GM19468 (cell line): ENCODE data around the gene OSGIN1.

Source experiments
- ATAC-seq: cut with Tn5 transposase; IDR thresholded peaks from one replicate; pipeline ENCODE4 v1.9.1; 2021; ENCODE audit warnings: mild to moderate bottlenecking, moderate library complexity, moderate number of reproducible peaks; ENCODE audit not compliant: unreplicated experiment; ENCODE audit errors: extremely low read depth

OSGIN1 gene

DNA sequence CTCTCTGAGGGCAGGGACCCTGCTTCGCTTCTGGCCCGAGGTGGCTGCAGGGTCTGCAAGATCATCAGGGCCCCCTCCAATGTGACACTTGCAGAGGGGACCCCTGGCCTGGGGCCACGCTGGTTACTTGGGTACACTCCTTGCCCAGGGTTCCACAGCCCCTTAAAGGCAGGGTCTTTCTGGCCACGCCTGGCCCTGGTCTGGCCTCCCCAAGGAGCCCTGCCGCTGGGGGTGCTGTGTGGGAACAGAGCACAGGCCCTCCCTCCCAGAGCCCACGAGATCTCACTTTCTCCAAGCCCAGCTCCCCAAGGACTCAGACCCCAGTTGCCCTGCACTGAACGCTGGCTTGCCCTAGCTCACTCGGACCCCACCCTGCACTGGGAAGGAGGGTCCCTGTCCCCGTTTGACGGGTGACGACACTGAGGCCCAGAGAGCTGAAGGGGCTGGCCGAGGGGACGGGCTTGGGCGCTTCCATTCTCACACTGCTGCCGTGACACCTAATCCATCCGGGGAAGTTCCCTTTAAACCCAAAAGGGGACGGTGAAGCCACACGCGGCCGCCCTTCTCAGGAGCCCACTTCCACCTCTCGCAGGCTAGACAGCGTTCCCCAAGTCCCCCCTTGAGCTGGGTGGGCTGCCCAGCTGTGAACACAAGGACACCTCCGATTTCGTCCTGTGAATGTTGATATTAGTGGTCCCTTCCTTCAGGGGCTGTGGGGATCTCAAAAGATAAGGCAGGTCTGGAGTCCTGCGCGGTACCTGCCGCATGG, 26.9 kb upstream of the OSGIN1 start:
- ATAC-seq = no peak

DNA sequence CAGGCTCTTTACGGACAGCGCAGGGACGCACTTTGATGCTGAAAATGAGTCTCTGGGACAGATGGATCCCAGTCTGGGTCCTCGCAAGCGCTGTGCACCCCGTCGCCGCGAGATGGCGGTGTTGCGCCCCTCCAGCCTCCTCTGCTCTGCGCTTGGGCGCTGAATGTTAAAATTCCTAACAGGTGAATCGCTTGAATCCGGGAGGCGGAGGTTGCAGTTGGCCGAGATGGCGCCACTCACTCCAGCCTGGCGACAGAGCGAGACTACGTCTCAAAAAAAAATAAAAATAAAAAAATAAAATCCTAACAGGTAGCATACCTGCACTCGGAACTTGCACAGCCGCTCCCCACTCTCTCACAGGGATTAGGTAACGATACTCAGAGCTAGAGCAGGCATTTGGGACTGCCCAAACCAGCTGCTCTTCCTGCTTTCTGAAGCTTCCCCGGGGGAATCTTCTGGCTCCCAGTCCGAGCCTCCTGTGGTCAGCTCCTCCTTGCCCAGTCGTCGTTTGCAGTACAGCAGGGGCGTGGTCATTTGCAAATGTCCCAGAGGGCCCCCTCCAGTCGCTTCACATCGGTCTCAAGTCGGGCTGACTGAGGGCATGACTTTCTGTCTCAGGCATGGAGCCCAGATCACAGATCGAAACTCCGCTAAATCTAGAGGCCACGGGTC, 26.2 kb upstream of the OSGIN1 start:
- no peak for ATAC-seq

DNA sequence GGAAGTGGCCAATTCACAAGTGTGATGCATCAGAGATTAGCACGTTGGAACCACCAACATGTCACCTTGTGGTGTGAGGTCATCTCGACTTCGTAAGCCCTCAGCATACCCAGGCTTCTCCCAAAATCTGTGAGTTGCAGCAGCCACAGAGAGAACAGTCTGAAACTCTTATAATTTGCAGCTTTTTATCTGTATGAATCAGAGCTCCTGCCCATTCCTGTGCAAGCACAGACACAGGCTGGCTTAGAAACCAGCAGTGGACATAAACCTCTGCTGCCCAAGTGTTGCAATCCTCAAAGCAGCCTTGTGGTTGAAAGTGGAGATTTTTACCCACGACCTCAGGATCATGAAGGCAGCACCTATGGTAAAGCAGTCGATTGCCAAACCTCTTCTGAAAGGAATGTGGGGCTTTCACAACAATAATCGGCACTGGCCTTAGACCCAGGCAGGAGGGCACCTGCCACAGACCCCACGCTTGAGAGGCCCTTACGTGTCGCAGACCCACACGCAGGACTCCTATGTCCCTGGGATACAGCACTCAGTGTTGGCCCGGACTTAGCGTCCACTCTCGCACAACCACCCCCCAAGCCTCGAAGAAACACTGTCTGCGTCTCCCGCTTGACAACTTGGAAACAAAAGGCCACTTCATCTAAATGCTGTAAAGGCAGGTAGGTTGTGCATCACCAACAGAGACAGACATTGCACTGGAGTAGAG, 24.5 kb upstream of the OSGIN1 start:
- ATAC-seq = no peak

DNA sequence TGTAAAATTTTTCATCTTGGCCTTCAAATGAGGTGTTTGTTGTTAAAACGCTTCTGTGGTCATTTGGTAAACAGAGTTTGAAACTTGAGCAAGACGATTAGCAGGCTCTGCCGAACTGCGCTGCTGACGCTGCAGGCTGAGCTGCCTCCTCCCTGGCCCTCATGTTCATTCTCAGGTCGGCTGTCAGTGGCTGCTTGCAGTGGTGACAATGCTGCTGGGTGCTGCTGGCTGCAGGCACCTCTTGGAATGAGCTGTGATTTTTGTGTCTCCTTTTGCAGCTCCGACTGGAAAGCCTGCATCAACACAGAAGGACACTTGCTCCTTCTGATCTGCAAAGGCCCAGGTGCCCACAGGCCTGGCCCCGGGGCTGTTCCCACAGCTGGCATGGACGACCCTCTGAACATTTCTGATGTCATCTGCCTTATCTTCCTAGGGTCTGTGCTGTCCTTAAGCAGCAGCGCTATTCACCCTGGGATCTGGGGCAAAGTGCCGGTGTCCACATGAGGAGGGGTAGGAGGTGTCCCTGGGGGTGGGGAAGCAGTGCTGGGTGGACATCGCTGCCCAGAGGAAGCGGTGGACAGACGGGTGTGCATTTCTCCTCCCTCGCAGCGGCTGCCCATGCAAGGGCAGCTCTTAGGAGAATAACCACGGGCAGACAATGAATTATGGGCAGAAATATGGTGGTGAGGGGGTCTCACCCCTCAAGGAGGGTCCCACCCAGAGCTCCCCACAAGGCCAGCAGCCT, 23.1 kb upstream of the OSGIN1 start:
- no peak for ATAC-seq

DNA sequence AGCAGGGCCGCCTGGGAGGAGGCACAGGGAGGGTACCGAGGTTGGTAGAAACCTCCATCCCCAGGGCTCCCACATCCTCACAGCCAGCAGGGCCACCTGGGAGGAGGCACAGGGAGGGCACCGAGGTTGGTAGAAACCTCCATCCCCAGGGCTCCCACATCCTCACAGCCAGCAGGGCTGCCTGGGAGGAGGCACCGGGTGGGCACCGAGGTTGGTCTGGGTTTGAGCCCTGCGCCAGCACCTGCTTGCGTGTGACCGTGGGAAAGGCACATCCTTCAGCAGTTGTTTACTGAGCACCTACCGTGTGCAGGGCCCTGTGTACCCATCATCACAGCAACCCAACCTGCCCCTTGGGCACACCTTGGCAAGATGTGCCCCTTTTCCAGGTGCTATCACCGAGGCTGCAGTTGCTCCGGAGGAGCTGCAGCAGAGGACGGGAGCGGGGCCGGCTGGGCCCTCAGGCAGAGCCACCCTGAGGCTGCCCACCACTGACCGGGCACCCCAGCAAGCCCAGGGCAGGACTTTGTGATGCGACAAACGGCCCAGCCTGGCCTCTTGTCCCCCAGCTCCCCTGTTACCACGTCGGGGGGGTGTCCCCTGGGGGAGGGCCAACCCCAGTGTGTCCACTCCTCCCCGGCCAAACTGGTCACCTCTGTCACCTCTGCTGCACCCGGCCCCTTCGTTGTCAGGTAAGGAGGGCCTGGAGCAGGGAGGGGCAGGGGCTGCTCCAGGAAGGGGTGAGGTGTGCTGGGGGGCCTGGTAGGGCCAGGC, 22.1 kb upstream of the OSGIN1 start:
- no peak for ATAC-seq

DNA sequence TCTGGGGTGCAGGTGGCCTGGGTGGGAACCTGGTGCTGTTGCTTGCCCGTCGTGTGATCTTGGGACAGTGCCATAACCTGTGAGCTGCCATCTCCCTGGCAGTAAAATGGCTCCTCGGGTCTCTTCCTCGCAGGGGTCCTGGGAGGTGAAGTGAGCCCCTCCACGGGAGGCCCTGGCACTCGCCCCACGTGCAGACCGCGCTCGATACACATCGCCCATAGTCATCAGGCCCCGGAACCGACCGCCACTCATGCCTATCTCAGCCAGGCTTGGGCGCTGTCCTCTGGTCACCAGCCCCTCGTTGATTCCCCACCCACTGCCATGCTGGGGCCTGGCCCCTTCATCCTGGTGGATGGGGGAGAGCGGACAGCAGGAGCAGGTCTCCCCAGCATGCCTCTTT, 21.5 kb upstream of the OSGIN1 start:
- no peak for ATAC-seq

DNA sequence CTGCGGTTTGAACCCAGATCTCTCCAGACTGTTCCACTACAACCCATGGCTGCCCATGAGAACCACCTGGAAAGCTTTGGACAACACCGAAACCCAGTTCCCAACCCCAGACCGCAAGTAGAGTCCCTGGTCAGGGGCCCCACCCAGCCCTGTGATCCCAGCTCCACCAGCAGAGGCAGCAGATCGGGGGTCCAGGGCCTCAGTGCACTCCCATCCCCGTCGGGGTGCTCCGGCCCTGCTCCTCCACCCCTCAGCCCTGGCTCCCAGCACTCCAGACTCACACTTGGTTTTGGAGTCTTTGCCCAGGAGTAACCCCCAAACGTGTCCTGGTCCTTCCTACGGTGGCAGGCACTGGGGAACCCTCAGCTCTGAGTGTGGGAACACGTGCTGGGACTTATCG, 20.7 kb upstream of the OSGIN1 start:
- no peak for ATAC-seq

DNA sequence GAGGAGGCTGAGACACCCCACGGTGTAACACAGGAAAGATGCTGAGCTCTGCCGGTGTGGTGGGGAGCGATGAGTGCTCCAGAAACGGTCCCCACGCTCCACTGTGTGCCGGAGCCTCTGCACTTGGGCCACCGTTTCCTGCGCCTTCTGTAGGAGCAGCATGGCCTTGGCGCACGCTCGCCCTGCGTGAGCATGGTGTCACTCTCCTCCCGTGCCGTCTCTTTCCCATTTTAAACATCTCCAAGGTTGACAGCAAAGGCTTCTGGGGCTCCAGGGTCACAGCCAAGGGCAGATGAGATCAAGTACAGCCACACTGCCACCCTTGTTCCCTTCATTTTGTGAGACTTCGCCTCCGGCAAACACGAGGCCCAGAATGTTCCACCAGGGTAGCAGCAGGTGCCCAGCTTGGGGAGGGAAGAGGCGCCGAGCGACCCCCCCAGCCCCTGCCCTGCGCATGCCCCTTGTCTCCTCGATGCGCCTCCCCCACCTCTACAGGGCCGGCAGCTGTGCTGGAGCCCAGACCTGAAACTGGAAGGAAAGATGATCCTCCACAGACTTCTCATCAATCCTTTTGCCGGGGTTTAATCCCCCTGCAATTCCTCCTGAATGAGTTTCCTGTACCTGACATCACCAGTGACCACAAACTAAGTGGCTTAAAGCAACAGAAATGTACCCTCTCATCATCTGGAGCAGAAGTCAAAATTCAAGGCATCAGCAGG, 19.9 kb upstream of the OSGIN1 start:
- no peak for ATAC-seq

DNA sequence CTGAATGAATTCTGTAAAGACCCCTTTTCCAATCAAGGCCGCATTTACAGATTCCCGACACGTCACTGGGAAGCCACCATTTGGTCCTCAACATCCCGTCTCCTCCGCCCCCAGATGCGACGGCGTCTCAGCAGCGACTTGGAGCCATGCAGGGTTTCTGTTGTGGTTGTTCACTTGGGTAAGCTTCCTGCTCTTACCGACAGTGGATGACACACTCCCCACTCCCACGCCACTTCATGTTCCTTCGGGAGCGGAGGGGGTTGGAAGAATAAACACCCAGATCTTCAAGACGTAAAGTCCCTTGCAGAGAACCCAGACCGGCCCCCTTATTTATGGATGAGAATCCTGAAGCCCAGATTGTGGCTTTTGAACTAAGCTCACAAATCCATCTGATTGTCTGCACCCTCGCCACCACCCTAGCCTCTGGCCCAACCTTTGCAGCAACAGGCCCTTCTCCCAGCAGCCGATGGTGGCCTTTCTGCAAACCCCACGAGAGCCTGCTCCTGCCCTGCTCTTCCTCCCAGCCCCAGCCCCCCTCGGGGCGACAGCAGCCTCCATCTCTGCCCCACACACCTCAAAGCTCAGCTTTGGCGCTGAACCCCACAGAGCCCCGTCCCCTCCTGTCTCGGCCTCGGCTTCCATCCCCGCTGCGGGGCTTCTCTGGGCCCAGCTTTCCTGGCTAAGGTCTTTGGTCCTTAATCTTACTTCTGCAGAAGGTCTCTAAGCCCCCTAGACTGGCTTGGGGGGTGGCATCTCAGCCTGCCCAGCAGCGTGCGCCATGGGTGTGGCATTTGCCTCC, 19.0 kb upstream of the OSGIN1 start:
- no peak for ATAC-seq

DNA sequence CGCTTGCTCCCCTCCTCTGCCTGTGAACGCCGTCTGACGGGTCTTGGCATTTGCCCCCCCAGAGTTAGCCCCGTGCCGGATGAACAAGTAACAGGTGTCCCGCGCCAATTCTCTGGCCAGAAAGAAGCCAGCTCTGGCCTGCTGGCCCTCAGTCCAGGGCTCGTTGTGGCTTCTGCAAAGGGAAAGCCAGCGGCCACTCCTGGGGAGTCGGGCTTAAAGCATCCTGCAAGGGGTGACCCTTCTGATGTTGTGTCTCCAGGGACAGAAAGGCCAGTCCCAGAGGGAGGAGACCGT, 18.4 kb upstream of the OSGIN1 start:
- no peak for ATAC-seq

DNA sequence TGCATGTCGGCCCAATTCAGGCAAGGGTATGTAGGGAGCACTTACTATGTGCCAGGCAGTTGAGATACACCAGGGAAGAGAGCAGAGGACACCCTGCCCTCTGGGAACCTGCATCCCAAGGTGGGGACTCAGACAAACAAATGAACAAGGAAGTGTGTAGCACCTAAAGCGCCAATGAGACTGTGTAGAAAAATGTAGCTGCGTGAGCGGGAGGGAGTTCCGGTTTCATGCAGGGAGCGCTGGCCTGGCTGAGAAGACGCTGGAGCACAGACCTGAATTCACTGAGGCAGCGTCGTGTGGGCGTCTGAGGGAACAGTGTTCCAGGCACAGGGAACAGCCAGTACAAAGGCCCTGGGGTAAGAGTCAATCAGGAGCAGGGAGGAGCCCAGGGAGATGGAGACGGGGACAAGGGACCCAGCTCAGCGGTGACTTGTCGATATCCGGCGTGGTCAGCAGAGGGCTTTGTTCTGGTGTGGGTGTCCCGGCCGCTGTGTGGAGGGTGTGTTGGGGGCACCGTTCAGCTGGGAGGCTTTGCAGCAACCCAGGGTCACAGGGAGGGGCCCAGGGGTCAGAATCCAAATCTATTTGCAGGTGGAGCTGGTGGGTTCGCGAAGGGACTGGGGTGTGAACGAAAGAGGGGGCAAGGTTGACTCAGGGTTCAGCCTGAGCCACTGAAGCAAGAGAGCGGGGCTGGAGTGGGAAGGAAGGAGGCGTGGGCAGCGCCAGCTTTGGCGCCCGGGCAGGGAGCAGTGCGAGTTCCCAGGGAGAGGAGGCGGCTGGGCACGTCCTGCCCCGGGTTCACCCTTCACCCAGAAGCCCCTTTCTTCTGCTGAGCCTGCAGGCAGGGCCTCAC, 17.8 kb upstream of the OSGIN1 start:
- no peak for ATAC-seq

DNA sequence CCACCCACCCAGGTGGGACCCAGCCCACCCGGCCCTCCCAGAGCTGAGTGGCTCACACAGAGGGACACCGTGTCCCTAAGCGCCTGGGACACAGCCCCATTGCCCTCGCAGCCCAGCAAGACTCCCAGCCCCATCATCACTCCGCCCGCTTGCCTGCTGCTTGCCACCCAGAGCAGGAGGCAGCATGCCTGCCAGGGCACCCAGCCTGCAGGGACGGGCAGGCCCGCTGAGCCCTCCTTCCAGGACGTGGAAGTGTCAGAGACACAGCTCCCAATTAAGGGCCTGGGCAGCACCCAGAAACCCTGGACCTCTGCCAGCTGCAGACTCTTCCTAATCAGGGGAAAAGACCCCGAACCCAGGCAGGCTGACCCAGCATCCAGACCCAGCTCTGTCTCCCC, 17.2 kb upstream of the OSGIN1 start:
- no peak for ATAC-seq

DNA sequence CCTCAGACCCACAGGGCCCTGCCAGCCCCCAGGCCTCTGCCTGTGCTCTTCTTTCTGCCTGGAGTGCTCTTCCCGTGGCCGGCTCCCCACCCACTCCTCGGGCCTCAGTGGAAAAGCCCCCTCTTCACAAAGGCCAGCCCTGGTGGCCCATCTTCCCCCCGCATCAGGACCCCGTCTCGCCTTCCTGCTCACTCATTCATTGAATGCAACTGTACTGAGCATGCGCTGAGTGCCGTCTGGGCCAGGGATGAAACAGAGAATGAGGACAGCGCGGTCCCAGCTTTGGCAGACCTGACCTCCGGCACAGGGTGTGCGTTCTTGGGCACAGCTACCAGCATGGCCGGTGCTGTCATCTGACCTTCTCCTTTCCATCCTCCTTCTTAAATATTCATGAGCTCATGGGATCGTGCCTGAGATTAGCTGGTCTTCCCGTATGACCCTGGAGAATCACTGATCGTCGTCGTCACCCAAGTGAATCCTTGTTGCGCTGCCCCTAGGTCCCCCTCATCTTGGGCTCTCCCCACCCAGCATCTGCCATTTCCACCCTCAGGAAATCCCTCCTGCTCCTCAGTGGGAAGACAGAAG, 16.4 kb upstream of the OSGIN1 start:
- no peak for ATAC-seq

DNA sequence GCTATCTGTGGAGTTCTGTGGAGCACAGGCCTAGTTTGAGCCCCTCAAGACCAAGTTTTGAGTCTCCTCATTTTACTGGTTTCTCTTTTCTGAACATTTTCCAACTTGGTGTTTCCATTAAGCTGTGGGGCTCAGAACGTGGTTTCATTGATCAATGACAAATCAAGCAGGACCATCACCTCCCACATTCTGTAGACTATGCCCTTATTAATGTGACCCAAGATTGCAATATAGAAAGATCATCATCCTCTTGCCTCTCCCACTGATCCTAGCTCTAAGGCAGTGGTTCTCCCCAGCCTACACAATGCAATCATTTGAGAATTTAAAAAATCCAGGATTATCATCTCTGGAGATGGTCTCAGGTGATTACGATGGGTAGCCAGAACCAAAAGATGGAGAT, 15.8 kb upstream of the OSGIN1 start:
- ATAC-seq = no peak

DNA sequence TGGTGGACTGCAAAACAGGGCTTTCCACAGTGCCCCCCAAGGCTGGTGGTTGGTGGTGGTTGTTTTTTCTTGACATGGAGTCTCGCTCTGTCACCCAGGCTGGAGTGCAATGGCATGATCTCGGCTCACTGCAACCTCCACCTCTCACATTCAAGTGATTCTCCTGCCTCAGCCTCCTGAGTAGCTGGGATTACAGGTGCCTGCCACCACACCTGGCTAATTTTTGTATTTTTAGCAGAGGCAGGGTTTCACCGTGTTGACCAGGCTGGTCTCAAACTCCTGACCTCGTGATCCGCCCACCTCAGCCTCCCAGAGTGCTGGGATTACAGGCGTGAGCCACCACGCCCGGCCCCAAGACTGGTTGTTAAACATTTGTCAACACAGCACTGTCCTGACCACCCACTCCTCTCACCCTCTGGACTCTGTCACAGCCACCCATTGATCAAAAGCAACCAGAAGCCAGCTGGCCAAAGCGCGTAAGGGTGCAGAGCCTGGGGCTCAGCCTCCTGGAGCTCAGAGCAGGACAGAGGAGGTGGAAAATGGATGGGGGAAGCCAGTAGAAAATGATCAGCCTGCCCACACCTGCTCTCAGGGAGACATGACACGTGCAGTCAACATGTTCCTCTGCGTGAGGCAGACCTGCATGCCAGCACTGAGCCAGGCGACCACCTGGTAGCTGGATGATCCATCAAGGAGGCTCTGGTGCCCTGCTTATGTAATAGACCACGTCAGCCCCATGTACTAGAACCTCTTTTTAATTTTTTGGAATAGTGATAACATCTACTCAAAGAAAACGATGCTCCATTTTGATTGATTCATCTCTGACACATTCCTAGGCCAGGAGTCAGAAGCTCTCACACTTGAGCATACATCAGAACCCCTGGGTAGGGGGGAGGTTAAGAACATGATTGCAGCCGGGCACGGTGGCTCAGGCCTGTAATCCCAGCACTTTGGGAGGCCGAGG, 14.8 kb upstream of the OSGIN1 start:
- ATAC-seq = no peak

DNA sequence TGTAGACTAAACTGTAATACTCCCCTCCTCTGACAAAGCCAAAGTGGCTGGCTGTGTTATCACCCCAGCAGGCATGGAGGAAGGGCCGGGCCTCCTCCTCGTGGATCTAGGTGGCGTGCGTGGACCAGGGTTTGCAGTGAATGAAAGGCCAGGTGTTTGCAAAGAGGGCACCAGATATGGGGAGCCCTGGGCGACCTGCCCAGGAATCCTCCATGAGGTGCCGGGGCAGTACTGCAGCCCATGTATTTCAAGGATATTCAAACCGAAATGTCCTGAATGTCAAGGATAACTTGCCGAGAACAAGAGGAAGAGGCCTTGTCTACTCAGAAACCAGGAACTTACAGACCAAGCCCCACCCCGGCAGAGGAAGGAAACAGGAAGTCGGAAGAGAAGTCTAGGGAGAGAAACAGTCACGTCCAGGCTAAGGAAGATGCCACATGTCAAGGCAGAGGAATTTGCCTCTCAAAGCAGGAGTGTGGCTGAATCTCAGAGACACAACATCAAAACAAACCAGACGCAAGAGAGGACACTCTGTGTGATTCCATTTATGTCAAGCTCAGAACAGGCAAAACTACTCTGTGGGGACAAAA, 13.7 kb upstream of the OSGIN1 start:
- ATAC-seq = no peak
